ENCODE data around the gene ACMSD.

Gene ACMSD

DNA sequence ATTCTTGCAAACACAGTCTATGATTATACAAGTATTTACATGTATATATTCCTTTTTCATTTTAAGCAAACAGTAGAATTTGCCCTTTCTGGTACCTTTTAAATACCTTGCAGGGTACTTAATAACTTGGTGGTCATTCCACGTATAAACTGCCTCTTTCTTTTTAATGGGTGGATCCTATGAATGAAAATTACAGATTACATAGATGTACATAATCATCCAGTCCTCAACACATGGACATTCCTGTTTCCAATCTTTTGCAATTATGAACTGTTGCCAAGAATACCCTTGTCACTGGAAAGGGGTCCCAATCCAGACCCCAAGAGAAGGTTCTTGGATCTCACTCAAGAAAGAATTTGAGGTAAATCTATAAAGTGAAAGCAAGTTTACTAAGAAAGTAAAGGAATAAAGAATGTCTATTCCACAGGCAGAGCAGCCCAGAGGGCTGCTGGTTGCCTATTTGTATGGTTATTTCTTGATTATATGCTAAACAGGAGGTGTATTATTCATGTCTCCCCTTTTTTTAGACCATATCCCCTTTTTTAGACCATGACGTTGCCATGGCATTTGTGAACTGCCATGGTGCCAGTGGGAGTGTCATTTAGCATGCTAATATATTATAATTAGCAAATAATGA lies 72.5 kb downstream of the ACMSD start:
- no peak for DNase-seq

DNA sequence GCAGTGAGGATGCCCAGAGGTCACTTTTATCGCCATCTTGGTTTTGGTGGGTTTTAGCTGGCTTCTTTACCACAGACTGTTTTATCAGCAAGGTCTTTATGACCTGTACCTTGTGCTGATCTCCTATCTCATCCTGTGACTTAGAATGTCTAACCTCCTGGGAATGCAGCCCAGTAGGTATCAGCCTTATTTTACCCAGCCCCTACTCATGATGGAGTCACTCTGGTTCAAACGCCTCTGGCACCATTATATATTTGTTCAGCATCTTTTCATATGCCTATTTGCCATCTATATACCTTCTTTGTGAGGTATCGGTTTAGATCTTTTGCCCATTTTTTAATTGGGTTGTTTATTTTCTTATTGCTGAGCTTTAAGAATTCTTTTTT lies 73.0 kb downstream of the ACMSD start:
- DNase-seq: no peak

DNA sequence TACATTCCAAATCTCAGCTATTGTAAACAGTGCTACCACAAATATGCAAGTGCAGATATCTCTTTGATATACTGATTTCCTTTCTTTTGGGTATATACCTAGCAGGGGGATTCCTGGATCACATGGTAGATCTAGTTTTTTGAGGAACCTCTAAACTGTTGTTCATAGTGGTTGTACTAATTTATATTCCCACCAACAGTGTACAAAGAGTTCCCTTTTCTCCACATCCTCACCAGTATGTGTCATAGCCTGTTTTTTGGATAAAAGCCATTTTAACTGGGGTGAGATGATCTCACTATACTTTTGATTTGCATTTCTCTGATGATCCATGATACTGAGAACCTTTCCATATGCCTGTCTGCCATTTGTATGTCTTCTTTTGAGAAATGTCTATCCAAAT lies 73.9 kb downstream of the ACMSD start:
- no peak for DNase-seq

DNA sequence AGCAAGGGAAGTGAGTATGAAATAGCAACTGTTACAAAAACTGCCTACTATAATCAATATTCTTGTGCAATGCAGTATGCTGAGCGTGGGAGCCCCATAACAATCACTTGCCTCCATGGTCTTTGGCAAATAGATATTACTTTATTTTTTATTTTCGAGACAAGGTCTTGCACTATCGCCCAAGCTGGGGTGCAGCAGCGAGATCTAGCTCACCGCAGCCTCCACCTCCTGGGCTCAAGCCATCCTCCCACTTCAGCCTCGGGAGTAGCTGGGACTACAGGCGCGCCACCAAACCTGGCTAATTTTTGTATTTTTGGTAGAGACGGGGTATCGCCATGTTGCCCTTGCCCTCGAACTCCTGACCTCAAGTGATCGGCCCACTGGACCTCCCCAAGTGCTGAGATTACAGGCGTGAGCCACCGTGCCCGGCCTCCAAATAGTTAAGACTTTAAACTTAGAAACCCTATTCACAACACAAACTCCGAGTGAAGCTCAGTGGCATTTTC lies 79.0 kb downstream of the ACMSD start:
- peak; percentile 29 for DNase-seq

DNA sequence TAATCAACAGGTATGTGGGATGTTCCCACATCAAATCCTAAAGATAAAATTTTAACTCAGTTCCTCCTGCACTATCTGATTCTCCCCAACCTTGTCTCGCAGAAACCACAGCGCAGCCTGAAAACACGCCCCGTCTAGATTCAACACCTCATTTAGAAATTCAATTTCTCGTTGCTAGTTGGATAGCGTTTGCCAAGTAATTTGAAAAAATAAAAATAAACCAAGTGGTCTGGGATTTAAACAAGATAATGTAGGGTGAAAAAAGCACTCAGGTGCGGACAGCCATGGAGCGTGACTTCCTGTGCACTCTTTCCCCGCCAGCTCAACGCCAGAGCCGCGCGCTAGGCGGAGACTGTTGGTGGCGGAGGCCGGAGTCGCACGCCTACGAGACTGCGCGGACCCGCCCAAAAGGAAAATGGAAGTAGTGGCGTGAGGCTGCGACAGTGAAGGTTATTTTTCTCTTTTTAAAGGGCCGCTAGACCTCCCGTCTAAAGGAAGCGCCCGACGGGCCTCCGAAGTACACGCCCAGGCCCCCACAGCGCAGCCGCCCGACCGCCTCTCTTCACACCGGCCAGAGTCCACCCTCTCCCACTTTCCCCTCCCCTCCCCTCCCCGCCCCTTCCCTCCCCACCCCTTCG lies 79.6 kb downstream of the ACMSD start:
- no peak for DNase-seq

DNA sequence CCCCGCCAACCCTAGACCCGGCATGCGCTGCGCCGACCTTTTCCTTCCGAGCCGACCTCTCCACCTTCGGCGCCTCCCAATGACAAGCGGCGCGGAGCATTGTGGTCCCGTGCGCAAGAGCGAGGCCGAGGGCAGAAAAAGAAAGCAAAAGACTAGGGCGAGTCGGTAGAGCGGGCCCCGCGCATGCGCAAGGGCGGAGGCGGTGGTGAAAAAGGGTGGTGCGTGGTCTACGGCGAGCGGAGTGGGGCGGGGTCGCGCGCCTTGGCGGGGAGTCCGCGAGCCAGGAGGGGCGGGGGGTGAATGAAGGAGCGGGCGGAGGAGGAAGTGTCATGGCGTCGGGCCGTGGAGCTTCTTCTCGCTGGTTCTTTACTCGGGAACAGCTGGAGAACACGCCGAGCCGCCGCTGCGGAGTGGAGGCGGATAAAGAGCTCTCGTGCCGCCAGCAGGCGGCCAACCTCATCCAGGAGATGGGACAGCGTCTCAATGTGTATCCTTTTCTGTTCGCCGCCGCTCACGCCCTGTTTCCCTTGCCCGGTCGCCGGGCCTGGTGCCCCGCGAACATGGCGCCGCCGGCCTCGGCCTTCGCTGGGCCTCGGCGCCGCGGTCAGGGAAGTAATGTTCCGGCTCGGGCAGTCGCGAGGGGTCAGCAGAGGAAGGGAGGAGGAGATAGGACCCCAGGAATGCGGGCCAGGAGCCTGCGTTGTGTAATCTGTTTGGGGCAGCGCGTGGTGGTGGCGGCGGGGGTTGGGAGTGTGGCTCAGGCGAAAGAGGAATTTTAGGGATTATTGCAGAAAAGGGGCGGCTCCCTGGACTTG lies 80.3 kb downstream of the ACMSD start, which contains the start of gene CCNT2:
Gene CCNT2 (plus strand): TSS at position 297 of the 815 bp plus-strand sequence. CDS start 33 bp downstream, at position 330.
- DNase-seq: peak; percentile 99

DNA sequence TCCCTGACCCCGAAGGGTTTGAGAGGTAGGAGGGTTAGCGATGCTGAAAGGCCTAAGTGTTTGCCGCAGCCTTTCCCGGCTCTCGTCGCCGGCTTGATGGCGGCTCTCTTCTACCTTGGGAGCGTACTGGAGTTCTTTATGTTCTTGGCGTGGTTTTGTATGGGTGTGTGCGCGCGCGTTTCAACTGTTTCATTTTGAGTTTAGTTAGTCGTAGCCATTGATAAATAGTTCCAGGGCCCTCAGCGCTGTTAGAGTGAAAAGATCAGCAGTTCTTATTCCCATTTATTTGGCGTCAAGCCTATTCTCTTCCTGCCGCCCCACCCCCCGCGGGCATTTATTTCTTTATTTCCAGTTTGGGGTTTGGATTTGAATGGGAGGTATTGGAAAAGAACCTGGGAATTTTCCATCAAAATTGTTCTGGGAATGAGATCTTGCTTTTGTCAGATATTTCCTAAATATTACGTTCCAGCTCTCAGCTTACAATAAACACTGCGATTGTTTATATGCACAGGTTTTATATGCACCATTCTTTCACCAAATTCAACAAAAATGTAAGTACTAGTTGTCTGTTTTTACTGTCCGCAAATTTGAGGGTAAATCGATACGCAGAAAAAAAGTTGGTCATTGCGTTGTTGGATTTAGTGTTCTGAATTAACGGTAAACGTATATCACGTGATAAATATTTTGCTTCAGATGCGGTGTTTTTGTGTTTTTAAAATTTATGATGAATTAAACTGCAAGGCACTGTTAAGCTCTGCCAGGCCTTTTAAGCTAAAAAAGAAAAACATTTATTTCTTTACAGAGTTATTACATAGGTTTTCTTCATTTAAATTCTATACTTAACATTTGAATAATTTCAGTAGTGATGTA lies 81.2 kb downstream of the ACMSD start:
- peak; percentile 52 for DNase-seq

DNA sequence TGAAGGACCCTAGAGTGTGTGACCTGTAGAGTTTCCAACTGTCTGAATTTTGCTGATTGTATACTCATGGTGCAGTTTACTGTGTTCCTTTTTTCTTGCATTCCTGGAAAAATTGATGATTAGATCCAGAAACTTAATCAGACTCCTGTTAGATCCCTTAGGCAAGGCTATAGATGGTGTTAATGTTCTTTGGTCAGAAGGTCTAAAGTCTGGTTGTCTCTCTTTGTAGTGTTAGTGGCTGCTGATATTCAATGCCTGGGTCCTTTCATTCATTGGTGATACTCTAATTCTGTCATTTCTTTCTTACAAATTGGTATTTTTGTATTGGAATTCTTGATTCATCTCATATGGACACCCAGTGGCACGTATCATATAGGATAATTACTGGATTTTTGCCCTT lies 86.5 kb downstream of the ACMSD start:
- DNase-seq: no peak

DNA sequence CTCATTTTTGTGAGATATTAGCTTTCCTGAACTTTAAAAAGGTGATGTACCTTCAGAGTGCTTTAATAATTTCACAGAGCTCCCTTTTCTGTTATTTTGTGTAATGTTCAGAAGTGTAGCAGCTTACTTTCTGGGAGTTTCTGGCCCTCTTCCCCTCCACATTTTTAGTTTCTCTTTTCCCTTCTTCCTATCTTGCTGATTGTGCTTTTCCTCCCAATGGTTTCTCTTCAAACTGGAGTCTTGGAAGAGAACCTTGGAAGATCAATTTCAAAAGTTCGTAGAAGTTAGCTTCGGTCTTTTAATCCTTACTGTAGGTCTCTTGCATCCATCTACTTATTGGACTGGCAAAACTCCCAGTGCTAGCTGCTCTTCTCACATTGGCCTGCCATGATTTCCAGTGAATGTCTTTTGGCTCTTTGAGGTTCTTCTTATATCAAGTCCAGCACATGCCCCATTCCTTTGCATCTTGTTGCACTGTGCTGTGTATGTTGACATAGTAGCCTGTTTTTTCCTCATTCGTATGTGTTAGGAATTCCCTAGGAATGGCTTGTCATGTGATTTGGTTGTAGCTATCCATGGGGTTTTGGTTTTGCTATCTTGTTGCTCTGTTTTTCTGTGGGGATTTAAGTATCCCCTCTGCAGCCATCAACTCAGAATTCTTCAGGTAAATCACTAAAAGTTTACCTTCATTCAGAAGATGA lies 88.0 kb downstream of the ACMSD start:
- DNase-seq: no peak

DNA sequence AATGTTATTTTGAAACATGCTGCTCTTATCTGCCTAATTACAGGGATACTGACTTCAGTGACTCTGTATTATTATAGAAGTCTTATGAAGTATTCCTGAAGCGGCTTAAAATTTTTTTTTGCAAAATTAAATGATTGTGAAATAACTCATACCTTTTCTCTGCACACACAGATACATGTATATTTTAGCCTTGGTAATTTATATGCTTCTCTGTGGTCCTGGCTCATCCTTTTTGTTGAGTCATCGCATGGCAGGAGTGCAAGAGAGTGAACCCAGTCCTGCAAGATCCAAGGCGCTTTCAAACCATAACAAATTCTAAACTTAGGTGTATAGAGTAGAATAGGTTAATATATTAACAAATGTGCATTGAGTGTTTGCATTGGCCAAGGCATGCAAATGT lies 88.8 kb downstream of the ACMSD start:
- no peak for DNase-seq

DNA sequence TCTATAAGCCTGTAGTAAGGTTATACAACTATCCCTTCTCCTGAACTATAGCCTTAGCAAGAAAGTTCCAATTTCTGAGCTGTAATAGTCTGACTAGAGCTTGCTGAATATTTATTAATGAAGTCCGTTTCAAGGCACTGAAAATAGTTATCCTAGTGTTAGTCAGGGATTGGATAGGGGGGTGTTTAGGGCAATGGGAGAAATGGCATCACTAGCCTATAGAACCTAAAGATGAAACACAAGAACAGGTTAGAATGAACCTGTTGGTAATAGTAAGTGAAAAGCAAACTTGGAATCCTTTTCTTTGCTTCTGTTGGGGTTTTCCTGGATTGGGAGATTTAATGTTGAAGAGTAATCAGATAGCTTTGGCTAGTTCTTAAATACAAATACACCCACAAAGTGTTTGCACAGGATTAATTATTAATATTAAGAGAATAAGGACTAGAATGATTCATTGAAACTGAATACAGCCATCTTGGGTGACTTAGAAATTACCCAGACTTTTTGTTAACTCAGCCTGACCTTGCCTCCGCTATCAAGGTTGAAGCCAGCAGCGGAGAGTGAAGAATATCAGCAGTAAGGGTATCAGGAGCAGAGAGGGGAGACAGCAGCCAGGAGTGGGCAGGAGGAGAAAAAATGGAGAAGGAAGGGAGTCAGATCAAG lies 94.6 kb downstream of the ACMSD start:
- DNase-seq: no peak

DNA sequence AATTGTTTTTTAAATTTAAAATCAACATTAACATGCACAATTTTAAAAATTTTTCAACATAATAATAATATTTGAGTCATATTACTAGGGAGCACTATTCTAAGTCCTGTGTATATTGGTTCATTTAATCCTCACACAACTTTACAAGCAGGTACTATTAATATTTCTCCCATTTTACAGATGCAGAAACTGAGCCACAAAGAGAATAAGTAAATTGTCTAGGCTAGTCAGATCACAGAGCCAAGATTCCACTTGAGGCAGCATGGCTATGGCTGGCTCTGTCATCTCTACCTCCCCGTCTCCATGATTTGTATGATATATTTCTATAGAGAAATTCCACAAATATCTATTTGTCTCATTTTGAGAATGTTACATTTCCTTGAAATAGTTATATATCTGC lies 95.3 kb downstream of the ACMSD start:
- DNase-seq: no peak

DNA sequence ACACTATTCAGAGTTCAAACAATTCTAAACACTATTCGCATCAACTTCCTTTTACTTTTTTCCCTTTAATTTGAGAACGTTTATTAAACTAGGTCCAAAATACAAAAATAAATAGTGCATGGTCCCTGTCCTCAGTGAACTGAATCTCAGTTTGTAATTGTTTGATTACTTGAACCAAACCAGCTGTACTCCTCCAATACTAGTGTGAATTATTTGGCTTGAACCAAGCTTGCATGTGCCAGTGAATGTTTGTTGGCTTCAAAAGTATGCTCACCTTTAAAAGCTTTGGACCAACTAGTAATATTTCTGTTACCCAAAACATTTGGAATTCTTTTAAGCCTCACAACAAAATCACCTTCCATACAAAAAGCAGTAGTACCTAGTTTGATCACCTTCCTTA lies 95.7 kb downstream of the ACMSD start:
- DNase-seq: no peak

DNA sequence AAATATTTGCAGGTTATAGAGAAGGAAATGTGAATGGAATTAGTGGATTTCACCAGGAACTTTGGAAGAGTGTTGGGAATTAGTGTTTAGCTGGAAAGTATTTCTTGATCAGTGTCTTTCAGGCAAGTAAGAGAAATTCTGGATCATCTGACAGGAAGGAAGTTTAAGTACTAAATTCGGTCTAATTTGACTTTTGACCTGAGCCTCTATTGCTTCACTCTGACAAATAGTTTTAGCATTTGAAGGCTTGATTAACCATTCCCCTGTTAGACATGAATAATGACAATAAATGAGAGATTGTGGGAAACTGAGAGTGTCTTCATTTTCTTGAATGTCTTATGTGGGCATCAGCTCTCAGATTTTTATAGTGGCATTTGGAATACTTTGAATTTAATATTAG lies 96.2 kb downstream of the ACMSD start:
- no peak for DNase-seq

DNA sequence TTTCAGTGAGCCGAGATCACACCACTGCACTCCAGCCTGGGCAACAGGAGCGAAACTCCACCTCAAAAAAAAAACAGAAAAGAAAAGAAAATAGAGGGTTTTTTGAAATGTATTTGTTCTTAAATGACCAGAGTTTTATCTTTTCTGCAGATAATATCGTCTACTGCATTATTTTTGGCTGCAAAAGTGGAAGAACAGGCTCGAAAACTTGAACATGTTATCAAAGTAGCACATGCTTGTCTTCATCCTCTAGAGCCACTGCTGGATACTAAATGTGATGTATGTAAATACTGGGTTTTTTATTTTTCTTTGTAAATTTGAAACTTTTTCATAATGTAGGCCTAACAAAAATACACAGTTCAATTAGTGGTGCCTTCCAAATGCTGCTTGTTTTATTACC lies 98.3 kb downstream of the ACMSD start:
- DNase-seq: no peak

DNA sequence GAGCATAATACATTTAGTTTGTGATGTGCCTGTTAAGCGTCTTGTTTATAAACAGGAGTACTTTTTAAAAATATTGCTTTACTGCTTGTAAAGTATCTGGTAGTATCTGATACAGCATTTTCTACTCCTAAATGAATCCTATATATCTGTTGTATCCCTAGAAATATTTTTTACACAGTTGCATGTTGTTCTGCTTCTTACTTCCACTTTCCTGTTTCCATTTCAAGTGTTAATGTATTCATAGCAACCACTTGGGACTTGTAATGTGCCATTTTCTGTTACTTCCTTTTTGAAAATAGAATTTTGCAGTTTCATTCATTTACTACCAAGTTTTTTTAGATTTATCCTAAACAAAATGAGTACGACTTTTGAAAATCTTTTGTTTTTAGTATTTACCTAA lies 105.1 kb downstream of the ACMSD start:
- no peak for DNase-seq

DNA sequence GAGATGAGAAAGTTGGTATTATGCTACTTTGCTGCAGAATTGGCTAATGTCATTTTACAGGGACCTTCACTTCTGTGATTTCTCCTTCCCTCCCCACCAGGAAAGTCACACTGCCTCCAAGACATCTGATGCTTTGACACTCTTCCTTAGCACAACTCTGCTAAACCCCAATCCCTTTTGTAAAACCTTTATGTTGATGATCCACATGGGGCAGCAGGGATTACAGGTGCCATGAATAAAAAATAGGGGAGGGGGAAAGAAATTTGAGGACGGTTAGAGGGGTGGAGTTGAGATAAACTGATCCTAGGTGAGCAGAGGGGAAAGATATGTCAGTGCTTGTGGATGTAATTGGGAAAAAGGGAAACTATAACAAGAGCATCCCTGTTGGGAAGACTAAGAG lies 106.6 kb downstream of the ACMSD start:
- no peak for DNase-seq

DNA sequence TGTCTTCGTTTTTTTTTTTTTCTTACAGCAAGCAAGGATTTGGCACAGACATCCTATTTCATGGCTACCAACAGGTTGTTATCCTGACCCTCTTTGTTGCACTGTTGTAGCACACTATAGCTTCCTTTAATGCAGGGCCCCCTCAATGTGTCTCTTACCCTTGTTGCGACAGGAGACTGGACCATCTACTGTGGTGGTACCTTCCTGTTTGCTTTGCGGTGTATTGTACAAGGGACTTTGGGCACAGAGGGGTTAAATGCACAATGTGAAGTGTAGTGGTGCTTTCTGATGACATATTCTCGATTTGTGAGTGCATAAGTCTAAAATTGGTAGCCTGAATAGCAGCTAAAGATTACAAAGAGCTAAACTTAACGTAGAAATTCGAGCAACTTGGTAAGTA lies 107.7 kb downstream of the ACMSD start:
- no peak for DNase-seq

DNA sequence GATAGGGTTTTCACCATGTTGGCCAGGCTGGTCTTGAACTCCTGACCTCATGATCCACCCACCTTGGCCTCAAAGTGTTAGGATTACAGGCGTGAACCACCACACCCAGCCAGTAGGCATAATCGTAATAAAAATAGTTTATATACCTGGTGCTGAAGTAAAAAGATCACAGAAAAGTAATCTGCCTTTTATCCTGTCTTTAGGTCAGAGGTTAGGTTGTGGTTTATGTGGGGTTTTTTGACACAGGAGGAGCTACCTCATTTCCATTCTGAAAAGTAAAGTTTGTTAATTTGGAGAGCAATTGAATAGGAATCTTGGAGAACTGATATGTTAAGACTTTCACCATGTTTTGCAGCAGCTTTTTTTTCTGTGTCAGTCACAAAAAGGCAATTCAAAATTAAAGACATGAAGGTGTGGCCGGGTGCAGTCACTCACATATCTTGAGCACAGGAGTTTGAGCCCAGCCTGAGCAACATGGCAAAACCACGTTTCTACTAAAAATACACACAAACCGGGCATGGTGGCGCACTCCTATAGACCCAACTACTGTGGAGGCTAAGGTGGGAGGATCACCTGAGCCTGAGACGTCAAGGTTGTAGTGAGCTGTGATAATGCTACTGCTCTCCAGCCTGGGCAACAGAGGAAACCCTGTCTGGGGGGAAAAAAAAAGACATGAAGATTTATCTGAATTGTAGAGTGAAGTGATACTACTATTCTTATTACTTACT lies 111.7 kb downstream of the ACMSD start:
- no peak for DNase-seq

DNA sequence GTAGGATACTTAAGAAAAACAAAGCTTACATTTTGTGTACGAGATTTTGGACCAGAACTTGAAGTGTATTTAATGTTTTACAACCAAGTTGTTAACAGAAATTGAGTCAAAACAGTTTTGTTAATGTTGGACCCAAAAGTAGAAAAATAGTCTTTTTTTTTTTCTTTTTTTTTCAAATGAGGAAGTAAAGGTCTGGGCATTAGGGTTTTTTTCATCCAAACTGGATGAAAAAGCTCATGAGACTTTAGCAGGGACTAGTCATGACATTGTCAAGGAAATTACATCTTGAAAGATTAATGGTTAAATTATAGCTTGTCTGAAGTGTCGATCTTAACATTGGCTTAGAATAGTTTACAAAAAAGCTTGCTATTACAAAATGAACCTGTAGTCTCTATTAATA lies 112.5 kb downstream of the ACMSD start:
- DNase-seq: no peak
